Measurements from ENCODE around the gene CXCL10.
"Not testable (repeated sequence)": the region's sequence is repeated elsewhere in the genome, so short reads cannot be mapped to it uniquely, and the experiment has no call there.

The CXCL10 gene

GRCh38 chr4:76001700-76002099 lies 21.6 kb downstream of the CXCL10 start:
- DNase-seq (ENCODE audit: low read depth, low spot score) = no peak
- TF ChIP-seq, protein P1, sequence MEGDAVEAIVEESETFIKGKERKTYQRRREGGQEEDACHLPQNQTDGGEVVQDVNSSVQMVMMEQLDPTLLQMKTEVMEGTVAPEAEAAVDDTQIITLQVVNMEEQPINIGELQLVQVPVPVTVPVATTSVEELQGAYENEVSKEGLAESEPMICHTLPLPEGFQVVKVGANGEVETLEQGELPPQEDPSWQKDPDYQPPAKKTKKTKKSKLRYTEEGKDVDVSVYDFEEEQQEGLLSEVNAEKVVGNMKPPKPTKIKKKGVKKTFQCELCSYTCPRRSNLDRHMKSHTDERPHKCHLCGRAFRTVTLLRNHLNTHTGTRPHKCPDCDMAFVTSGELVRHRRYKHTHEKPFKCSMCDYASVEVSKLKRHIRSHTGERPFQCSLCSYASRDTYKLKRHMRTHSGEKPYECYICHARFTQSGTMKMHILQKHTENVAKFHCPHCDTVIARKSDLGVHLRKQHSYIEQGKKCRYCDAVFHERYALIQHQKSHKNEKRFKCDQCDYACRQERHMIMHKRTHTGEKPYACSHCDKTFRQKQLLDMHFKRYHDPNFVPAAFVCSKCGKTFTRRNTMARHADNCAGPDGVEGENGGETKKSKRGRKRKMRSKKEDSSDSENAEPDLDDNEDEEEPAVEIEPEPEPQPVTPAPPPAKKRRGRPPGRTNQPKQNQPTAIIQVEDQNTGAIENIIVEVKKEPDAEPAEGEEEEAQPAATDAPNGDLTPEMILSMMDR (IDR thresholded peaks at IDR 0.05; ENCODE audit: insufficient read depth, low read length, missing control alignments) = no peak
- POLR2A ChIA-PET = no interaction called here
- CTCF ChIA-PET = no interaction called here
- H3K4me3 ChIP-seq (ENCODE audit: low read depth, low read length) = no peak overlapping the region

DNA sequence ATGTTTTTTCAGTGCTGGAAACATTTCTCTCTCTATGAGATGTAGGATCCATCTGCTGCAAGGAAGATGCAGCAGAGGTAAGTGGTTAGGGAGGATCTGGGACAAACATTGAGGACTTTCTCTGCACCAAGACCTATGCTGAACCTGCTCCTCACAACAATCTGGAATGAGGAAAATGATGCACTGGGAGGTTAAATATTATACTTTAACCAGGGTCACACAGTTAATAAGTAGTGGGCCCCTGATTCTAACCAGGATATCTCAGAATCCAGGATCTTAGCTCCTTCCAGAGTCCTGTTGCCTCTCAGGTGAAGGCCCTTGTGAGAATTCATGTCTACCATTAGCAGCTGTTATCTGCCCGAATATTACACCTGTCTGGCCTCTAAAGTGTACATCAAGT lies 23.0 kb downstream of the CXCL10 start:
- TF ChIP-seq, protein P1 (IDR thresholded peaks at IDR 0.05; ENCODE audit: insufficient read depth, low read length, missing control alignments) = no peak
- no peak overlapping the region for H3K4me3 ChIP-seq (ENCODE audit: low read depth, low read length)
- DNase-seq (ENCODE audit: low read depth, low spot score) = no peak
- ChIA-PET POLR2A (no interaction called here), CTCF (interaction anchor here (1.1 to 1.5 kb wide), 3 partner anchors 67 to 71 kb away, joined by 3 to 6 read pairs (median 3); no protein-coding TSS in a partner anchor)

DNA sequence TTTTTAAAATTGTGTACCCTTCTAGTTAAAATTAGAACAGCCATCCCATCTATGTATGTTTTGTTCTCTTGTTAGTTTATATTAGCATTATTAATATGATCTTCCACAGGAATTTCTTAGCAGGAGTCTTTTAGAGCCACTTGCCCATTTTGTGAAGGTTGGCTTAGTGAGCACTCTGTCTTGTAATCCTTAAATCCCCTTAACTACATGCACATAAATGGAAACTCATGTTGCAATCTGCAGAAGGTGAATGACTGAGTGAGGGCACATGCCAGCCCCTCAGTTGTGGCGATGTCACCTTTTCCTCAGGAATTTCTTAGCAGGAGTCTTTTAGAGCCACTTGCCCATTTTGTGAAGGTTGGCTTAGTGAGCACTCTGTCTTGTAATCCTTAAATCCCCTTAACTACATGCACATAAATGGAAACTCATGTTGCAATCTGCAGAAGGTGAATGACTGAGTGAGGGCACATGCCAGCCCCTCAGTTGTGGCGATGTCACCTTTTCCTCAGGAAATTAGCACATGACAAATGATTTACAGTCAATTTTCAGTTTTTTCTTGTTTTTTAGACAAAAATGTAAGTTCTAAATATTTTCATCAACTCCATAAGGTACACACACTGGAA lies 24.7 kb downstream of the CXCL10 start:
- CTCF ChIA-PET = interaction anchor here (0.9 to 4.7 kb wide), 3 partner anchors 17 to 88 kb away, joined by 3 to 153 read pairs (median 3); no protein-coding TSS in a partner anchor
- POLR2A ChIA-PET; H3K4me3 ChIP-seq (ENCODE audit: low read depth, low read length); DNase-seq (ENCODE audit: low read depth, low spot score): not testable (repeated sequence)

GRCh38 chr4:75997946-75998345 lies 25.4 kb downstream of the CXCL10 start:
- TF ChIP-seq, protein P1 (IDR thresholded peaks at IDR 0.05; ENCODE audit: insufficient read depth, low read length, missing control alignments) = no peak
- no peak for DNase-seq (ENCODE audit: low read depth, low spot score)
- CTCF ChIA-PET = interaction anchor here (2.5 to 4.7 kb wide), 8 partner anchors 13 to 84 kb away, joined by 10 to 153 read pairs (median 24); no protein-coding TSS in a partner anchor
- POLR2A ChIA-PET = no interaction called here
- no peak overlapping the region for H3K4me3 ChIP-seq (ENCODE audit: low read depth, low read length)

DNA sequence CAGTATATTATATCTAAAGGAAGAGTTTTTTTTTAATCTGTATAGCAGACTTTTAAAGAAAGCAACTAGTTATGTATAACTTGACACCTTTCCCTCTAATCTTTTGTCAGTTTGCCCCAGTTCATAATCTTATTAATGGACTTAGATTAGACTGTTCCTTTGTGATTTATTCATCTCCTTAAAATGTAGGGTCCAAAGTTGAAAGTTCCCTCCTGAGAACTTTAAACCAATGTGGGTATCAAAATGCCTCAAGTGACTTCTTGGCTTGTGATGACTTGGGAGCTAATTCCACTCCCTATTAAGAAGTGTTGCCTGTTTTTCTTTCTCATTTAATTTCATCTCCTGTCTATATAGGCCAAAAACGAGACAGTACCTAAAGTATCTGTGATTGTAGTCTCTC lies 26.2 kb downstream of the CXCL10 start:
- ChIA-PET POLR2A (no interaction called here), CTCF (interaction anchor here (1.0 to 4.7 kb wide), 21 partner anchors 9 to 112 kb away, joined by 3 to 153 read pairs (median 12); partner anchors contain the start of genes ART3 and CXCL9)
- no peak for DNase-seq (ENCODE audit: low read depth, low spot score)
- no peak overlapping the region for H3K4me3 ChIP-seq (ENCODE audit: low read depth, low read length)
- TF ChIP-seq, protein P1 (IDR thresholded peaks at IDR 0.05; ENCODE audit: insufficient read depth, low read length, missing control alignments) = no peak

GRCh38 chr4:75995727-75996126 lies 27.6 kb downstream of the CXCL10 start:
- TF ChIP-seq, protein P1 (IDR thresholded peaks at IDR 0.05; ENCODE audit: insufficient read depth, low read length, missing control alignments) = peak; percentile 34
- H3K4me3 ChIP-seq (ENCODE audit: low read depth, low read length) = no peak overlapping the region
- ChIA-PET CTCF (interaction anchor here (0.7 to 4.7 kb wide), 42 partner anchors 8 to 509 kb away, joined by 3 to 153 read pairs (median 5); partner anchors contain the start of genes ART3, CXCL11 and CXCL9), POLR2A (no interaction called here)
- DNase-seq (ENCODE audit: low read depth, low spot score) = no peak

Measured in AG04449 (cell line).